ENCODE data around the gene MTCH1.

MTCH1 gene

DNA sequence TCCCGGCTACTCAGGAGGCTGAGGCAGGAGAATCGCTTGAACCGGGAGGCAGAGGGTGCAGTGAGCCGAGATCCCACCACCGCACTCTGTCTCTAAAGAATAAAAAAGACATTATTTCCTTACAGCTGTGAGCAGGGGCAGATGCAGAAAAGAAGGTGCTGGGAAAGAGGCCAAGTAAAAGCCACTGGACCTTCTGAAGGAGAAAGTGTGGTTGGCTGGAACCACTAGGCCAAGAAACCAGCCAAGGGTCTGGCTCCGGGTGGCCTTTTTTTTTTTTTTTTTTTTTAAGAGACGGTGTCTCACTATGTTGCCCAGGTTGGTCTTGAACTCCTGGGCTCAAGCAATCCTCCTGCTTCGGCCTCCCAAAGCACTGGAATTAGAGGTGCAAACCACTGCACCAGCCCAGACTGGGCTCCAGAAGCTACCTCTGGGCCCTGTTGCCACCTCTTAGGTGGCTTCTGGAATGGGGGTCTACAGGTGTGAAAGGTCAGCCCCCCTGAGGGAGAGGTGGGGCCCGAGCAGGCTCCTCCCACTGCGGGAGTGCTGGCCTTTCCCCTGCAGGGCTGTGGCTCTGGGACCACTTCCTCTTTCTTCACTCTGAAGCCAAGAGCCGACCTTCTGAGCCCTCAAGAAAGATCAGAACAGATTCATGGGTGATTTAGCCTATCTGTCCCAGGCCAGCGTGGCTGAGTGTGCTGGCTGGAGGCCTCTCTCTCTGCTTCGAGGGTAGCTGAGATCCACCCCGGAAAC is 19.2 kb upstream of the MTCH1 start, which contains the start of gene FGD2:
Gene FGD2 (plus strand): TSS at position 595 of the 750 bp plus-strand sequence. CDS start 163 bp downstream, outside the sequence.
- Histone ChIP-seq H3K9me3 (ENCODE audit: low read length) (no peaks in the 10 kb centered on the region), H3K4me3 (ENCODE audit: low read depth, low read length, poor library complexity, severe bottlenecking) (peak within 1 kb of the TSS; percentile 68), H3K9me2 (ENCODE audit: low read depth, low read length) (no peaks in the 10 kb centered on the region), H3F3A (ENCODE audit: insufficient read depth, low read length) (no peaks in the 10 kb centered on the region), H3K9ac (ENCODE audit: low read length) (peak within 1 kb of the TSS; percentile 67), H3K79me2 (ENCODE audit: insufficient read depth, low read length) (no peaks in the 10 kb centered on the region), H3K27ac (ENCODE audit: low read depth, low read length, poor library complexity, severe bottlenecking) (peak within 1 kb of the TSS; percentile 51), H3K36me3 (ENCODE audit: insufficient read depth, low read length) (no peaks in the 10 kb centered on the region), H3K4me1 (ENCODE audit: insufficient read depth, low read length, severe bottlenecking) (peaks cover 40% of the 10 kb centered on the region), H2AFZ (ENCODE audit: low read length) (no peak within 1 kb of the TSS), H4K20me1 (ENCODE audit: insufficient read depth, low read length) (no peaks in the 10 kb centered on the region), H3K4me2 (ENCODE audit: low read length) (peak within 1 kb of the TSS; percentile 85), H3K27me3 (ENCODE audit: insufficient read depth, low read length) (no peaks in the 10 kb centered on the region)
- TF ChIP-seq EZH2 (IDR thresholded peaks at IDR 0.05; ENCODE audit: borderline replicate concordance, low read length), result no peak
- TF ChIP-seq, protein P1, sequence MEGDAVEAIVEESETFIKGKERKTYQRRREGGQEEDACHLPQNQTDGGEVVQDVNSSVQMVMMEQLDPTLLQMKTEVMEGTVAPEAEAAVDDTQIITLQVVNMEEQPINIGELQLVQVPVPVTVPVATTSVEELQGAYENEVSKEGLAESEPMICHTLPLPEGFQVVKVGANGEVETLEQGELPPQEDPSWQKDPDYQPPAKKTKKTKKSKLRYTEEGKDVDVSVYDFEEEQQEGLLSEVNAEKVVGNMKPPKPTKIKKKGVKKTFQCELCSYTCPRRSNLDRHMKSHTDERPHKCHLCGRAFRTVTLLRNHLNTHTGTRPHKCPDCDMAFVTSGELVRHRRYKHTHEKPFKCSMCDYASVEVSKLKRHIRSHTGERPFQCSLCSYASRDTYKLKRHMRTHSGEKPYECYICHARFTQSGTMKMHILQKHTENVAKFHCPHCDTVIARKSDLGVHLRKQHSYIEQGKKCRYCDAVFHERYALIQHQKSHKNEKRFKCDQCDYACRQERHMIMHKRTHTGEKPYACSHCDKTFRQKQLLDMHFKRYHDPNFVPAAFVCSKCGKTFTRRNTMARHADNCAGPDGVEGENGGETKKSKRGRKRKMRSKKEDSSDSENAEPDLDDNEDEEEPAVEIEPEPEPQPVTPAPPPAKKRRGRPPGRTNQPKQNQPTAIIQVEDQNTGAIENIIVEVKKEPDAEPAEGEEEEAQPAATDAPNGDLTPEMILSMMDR (IDR thresholded peaks at IDR 0.05; ENCODE audit: low read length), result no peak

DNA sequence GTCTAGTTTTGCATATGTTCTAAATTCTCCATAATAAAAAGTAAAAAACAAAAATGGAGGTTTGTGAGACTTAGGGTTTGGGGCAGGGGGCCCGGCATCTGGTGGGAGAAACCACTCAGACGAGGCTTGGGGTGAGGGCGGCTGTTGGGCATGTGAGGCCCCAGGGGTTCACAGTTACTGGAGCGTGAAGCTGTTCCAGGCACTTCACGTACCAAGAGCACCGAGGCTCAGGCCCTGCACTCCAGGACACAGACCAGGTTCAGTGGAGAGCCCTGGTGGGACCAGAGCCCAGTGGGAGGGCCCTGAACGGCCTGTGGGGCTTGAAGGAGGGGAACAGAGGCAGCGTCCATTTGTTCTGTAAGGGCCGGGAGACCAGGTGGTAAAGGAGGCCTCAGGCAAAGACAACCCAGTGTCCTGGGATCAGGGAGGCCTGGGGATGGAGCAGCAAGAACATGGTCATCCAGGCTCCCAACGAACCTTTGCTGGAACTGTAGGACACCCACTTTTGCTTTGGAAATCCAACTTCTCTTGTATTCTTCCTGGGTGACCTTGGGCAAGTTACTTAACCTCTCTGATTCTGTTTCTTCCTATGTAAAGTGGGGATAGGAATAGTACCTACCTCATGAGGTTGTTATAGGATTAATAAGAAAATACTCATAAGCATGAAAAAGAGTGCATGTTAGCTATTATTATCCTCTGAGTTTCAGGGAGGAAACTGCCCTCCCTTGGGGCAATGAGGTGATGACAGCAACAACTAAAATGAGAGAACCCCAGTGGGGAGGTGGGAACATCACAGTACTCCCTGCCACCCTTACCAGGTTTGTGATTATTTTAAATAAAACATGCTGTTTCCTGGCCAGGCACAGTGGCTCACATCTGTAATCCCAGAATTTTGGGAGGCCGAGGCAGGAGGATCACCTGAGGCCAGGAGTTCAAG is 18.3 kb upstream of the MTCH1 start:
- Histone ChIP-seq H3K27ac (ENCODE audit: low read depth, low read length, poor library complexity, severe bottlenecking) (no peak overlapping the region), H3K4me3 (ENCODE audit: low read depth, low read length, poor library complexity, severe bottlenecking) (no peak overlapping the region), H3K4me2 (ENCODE audit: low read length) (no peak overlapping the region)

DNA sequence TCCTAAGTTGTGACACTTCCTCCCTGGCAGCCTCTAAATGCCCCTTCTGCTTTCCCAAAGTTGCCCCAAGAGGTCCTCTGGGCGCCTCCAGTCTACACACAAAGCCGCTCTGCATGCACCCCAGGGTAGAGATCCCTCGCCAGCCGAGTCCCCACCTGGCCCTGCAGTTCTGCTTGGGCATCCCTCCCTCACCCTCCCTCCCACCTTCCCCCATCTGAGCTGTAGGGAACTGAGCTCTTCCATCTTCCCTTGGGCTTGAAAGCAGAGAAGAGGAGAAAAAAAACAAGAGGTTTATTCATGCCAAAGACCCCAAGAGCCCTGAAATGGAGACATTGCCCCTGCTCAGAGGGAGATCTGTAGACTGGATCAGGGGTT is 13.7 kb upstream of the MTCH1 start:
- no peak overlapping the region for H3K4me2 ChIP-seq (ENCODE audit: low read length)
- H3K9ac ChIP-seq (ENCODE audit: low read length), result no peak overlapping the region
- TF ChIP-seq EZH2 (IDR thresholded peaks at IDR 0.05; ENCODE audit: borderline replicate concordance, low read length), result no peak
- TF ChIP-seq, protein P1 (IDR thresholded peaks at IDR 0.05; ENCODE audit: low read length), result no peak
- H3K79me2 ChIP-seq (ENCODE audit: insufficient read depth, low read length), result no peaks in the 10 kb centered on the region
- H4K20me1 ChIP-seq (ENCODE audit: insufficient read depth, low read length), result no peaks in the 10 kb centered on the region
- H3K4me3 ChIP-seq (ENCODE audit: low read depth, low read length, poor library complexity, severe bottlenecking), result no peak overlapping the region
- no peak overlapping the region for H3K27ac ChIP-seq (ENCODE audit: low read depth, low read length, poor library complexity, severe bottlenecking)
- H3K4me1 ChIP-seq (ENCODE audit: insufficient read depth, low read length, severe bottlenecking), result peaks cover 9% of the 10 kb centered on the region
- H3K36me3 ChIP-seq (ENCODE audit: insufficient read depth, low read length), result no peaks in the 10 kb centered on the region
- no peaks in the 10 kb centered on the region for H3F3A ChIP-seq (ENCODE audit: insufficient read depth, low read length)
- peaks cover 5% of the 10 kb centered on the region; the same call in 1 of the 2 replicates for H3K27me3 ChIP-seq (ENCODE audit: insufficient read depth, low read length)
- no peaks in the 10 kb centered on the region for H3K9me3 ChIP-seq (ENCODE audit: low read length)
- H3K9me2 ChIP-seq (ENCODE audit: low read depth, low read length), result no peaks in the 10 kb centered on the region
- no peak overlapping the region for H2AFZ ChIP-seq (ENCODE audit: low read length)

More for the DNA sequence above, 18.3 kb upstream of the MTCH1 start:
- Histone ChIP-seq H2AFZ (ENCODE audit: low read length) (no peak overlapping the region), H3K9ac (ENCODE audit: low read length) (no peak overlapping the region), H3F3A (ENCODE audit: insufficient read depth, low read length) (no peaks in the 10 kb centered on the region), H3K27me3 (ENCODE audit: insufficient read depth, low read length) (no peaks in the 10 kb centered on the region), H4K20me1 (ENCODE audit: insufficient read depth, low read length) (no peaks in the 10 kb centered on the region), H3K9me2 (ENCODE audit: low read depth, low read length) (no peaks in the 10 kb centered on the region), H3K9me3 (ENCODE audit: low read length) (no peaks in the 10 kb centered on the region), H3K4me1 (ENCODE audit: insufficient read depth, low read length, severe bottlenecking) (peaks cover 40% of the 10 kb centered on the region), H3K79me2 (ENCODE audit: insufficient read depth, low read length) (no peaks in the 10 kb centered on the region), H3K36me3 (ENCODE audit: insufficient read depth, low read length) (no peaks in the 10 kb centered on the region)
- TF ChIP-seq, protein P1 (IDR thresholded peaks at IDR 0.05; ENCODE audit: low read length), result no peak
- TF ChIP-seq EZH2 (IDR thresholded peaks at IDR 0.05; ENCODE audit: borderline replicate concordance, low read length), result no peak

Measured in OCI-LY1 (cell line).